MCF 10A (cell line): Measurements from ENCODE around the gene EDAR. TPM values are rescaled to one million over a fixed set of nuclear protein-coding genes. Genes with fewer than 3 reads are reported as not detected.

ENCODE experiments used
- BruUV-seq: library from RNA; stranded (reverse); fragments of 400-500 nt; replicated peaks from 2 replicates; lab custom pipeline; 2021; lab: Mats Ljungman, UMichigan
- CTCF ChIA-PET: fragments of 300-600 bp; sonication (Branson Sonifier 250); formaldehyde crosslinking; extraction: SDS; loops from one replicate; lab custom pipeline; 2021; ENCODE audit warnings: antibody characterized with exemption, inconsistent platforms; lab: Yijun Ruan, JAX
- POLR2A ChIA-PET: fragments of 300-600, 350-650 bp; sonication (Branson Sonifier 250); formaldehyde crosslinking; extraction: SDS; loops from one replicate; lab custom pipeline; 2020; ENCODE audit warnings: antibody characterized with exemption, inconsistent platforms; lab: Yijun Ruan, JAX
- DNase-seq: peaks from one replicate; pipeline ENCODE4 v3.0.0-alpha.2; 2018; ENCODE audit not compliant: unreplicated experiment
- H3K27ac Mint-ChIP-seq: one replicate; pipeline ENCODE4 v1.8.0; 2022; ENCODE audit warnings: mild to moderate bottlenecking, low read depth, mixed read lengths; ENCODE audit not compliant: unreplicated experiment
- H3K27me3 Mint-ChIP-seq: one replicate; pipeline ENCODE4 v1.8.0; 2022; ENCODE audit warnings: mixed read lengths; ENCODE audit not compliant: insufficient read depth, unreplicated experiment
- H3K36me3 Mint-ChIP-seq: one replicate; pipeline ENCODE4 v1.8.0; 2022; ENCODE audit warnings: mild to moderate bottlenecking, moderate library complexity, mixed read lengths; ENCODE audit not compliant: insufficient read depth, unreplicated experiment
- H3K4me1 Mint-ChIP-seq: one replicate; pipeline ENCODE4 v1.8.0; 2022; ENCODE audit warnings: mixed read lengths; ENCODE audit not compliant: insufficient read depth, unreplicated experiment
- H3K4me3 Mint-ChIP-seq: one replicate; pipeline ENCODE4 v1.8.0; 2022; ENCODE audit warnings: mild to moderate bottlenecking, moderate library complexity, mixed read lengths; ENCODE audit not compliant: unreplicated experiment
- H3K9me3 Mint-ChIP-seq: one replicate; pipeline ENCODE4 v1.8.0; 2022; ENCODE audit warnings: mixed read lengths; ENCODE audit not compliant: unreplicated experiment
- intact Hi-C: fragments of 100-400 bp; cut with micrococcal nuclease; formaldehyde crosslinking; loops from 2 replicates; pipeline ENCODE4 v1.14.1; 2022
- total RNA-seq: library from RNA; stranded (reverse); gene quantifications from 2 replicates; pipeline ENCODE4 v1.2.3, GENCODE V29; 2022
- TF ChIP-seq, protein P1 (sequence below): fragments of 200-600 bp; IDR thresholded peaks from one replicate; pipeline ENCODE4 v1.8.0; 2022; ENCODE audit warnings: antibody characterized with exemption, mild to moderate bottlenecking; ENCODE audit not compliant: unreplicated experiment

EDAR gene
- total RNA-seq, 1 experiment from 2014 or later: 0.14 TPM

DNA sequence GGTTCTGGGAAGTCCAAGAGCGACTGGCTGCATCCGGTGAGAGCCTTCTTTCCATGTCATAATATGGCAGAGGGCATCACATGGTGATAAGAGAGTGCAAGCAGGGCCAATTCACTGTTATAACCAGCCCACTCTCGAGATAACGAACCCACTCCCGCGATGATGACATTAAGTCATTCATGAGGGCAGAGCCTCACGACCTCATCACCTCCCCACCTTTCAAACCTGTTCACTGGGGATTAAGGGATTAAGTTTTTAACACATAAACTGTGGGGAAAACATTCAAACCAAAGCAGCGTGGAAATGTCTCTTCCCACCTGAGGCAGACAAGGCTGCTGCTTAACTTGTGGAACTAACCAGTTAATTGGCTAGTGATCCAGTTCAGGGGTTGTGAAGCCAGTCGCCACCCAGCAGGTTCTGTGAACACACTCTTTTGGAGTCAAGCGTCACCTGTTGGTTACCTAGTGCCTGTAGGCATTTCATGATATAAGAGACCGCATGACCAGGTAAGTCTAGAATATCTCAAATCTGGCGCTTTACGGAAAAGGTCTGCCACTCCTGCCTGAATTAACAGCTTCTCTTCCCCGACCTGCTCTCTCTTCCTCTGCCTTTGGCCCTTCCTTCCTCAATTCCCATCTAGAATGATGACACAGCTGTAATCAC lies 54.3 kb downstream of the EDAR start:
- no TSS peak for BruUV-seq
- DNase-seq: no peak
- Mint-ChIP-seq H3K4me1 (peaks cover 12% of the 10 kb centered on the region), H3K27me3 (peaks cover 10% of the 10 kb centered on the region), H3K36me3 (peaks cover 5% of the 10 kb centered on the region), H3K9me3 (no peaks in the 10 kb centered on the region), H3K4me3 (no peak overlapping the region), H3K27ac (no peak overlapping the region)
- CTCF ChIA-PET: interaction anchor here (1.1 kb wide), 1 partner anchor 54 kb away, joined by 7 read pairs; the partner anchor contains the start of gene EDAR
- POLR2A ChIA-PET: interaction anchor here (1.2 kb wide), 1 partner anchor 37 kb away, joined by 3 read pairs; no protein-coding TSS in a partner anchor
- TF ChIP-seq, protein P1, sequence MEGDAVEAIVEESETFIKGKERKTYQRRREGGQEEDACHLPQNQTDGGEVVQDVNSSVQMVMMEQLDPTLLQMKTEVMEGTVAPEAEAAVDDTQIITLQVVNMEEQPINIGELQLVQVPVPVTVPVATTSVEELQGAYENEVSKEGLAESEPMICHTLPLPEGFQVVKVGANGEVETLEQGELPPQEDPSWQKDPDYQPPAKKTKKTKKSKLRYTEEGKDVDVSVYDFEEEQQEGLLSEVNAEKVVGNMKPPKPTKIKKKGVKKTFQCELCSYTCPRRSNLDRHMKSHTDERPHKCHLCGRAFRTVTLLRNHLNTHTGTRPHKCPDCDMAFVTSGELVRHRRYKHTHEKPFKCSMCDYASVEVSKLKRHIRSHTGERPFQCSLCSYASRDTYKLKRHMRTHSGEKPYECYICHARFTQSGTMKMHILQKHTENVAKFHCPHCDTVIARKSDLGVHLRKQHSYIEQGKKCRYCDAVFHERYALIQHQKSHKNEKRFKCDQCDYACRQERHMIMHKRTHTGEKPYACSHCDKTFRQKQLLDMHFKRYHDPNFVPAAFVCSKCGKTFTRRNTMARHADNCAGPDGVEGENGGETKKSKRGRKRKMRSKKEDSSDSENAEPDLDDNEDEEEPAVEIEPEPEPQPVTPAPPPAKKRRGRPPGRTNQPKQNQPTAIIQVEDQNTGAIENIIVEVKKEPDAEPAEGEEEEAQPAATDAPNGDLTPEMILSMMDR: no peak
- intact Hi-C loops: no loop called here

DNA sequence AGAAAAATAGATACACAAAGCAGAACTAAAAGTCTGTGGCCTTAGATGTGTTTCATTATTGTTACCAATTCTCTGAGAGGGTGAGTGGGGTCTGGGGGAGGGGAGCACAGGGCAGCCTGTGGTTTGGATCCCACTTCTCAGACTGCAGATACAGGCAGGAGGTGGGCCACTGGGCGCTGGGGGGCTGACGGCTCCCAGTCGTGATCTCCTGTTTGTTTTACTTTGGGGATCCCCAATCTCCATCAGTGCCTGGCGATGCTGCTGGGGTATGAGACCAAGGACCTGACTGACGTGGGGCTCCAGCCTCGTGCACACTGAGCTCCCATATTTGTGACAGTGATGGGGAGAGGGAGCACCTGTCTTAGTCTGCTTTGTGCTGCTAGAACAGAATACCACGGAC lies 54.9 kb downstream of the EDAR start:
- H3K4me1 Mint-ChIP-seq: peaks cover 12% of the 10 kb centered on the region
- H3K36me3 Mint-ChIP-seq: peaks cover 5% of the 10 kb centered on the region
- no peak overlapping the region for H3K4me3 Mint-ChIP-seq
- TF ChIP-seq, protein P1: no peak
- POLR2A ChIA-PET: interaction anchor here (0.9 to 1.0 kb wide), 2 partner anchors 11 to 35 kb away, joined by 3 read pairs; no protein-coding TSS in a partner anchor
- peaks cover 10% of the 10 kb centered on the region for H3K27me3 Mint-ChIP-seq
- CTCF ChIA-PET: interaction anchor here (1.1 kb wide), 1 partner anchor 55 kb away, joined by 7 read pairs; the partner anchor contains the start of gene EDAR
- no peaks in the 10 kb centered on the region for H3K9me3 Mint-ChIP-seq
- intact Hi-C loops: no loop called here
- BruUV-seq: no TSS peak
- H3K27ac Mint-ChIP-seq: no peak overlapping the region
- DNase-seq: no peak

DNA sequence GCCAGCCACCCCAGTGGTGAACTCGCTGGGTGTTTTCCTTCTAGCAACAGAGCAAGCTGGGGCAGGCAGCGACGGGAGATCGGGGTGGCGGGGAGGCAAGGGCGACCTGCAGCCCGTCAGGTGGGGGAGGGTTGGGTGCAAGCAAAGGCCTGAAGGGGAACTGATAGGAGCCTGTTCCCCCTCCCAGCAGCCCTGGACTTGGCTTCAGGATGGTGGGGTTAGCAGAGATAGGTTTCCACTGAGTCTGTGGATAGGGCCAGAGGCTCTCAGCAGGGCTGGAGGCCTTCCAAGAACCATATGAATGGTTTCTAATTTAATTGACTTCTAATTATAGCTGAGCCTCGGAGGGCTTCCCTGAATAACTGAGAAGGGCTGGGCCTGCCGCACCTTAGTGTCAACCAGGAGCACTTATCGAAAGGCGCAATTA lies 55.3 kb downstream of the EDAR start:
- H3K9me3 Mint-ChIP-seq: no peaks in the 10 kb centered on the region
- TF ChIP-seq, protein P1: no peak
- BruUV-seq: no TSS peak
- no peak overlapping the region for H3K27ac Mint-ChIP-seq
- POLR2A ChIA-PET: interaction anchor here (0.9 to 1.0 kb wide), 2 partner anchors 11 to 35 kb away, joined by 3 read pairs; no protein-coding TSS in a partner anchor
- peaks cover 11% of the 10 kb centered on the region for H3K27me3 Mint-ChIP-seq
- intact Hi-C loops: no loop called here
- H3K36me3 Mint-ChIP-seq: peaks cover 5% of the 10 kb centered on the region
- CTCF ChIA-PET: interaction anchor here (0.6 kb wide), 1 partner anchor 62 kb away, joined by 6 read pairs; no protein-coding TSS in a partner anchor
- DNase-seq: peak; percentile 25
- H3K4me1 Mint-ChIP-seq: peaks cover 12% of the 10 kb centered on the region
- no peak overlapping the region for H3K4me3 Mint-ChIP-seq

GRCh38 chr2:108932736-108933332 lies 56.2 kb downstream of the EDAR start:
- TF ChIP-seq, protein P1: no peak
- peaks cover 20% of the 10 kb centered on the region for H3K27me3 Mint-ChIP-seq
- no peaks in the 10 kb centered on the region for H3K9me3 Mint-ChIP-seq
- DNase-seq: no peak
- ChIA-PET CTCF (interaction anchor here (0.6 kb wide), 2 partner anchors 63 to 577 kb away, joined by 3 to 6 read pairs; no protein-coding TSS in a partner anchor), POLR2A (no interaction called here)
- H3K4me1 Mint-ChIP-seq: peaks cover 12% of the 10 kb centered on the region
- intact Hi-C loops: no loop called here
- no peak overlapping the region for H3K4me3 Mint-ChIP-seq
- peaks cover 5% of the 10 kb centered on the region for H3K36me3 Mint-ChIP-seq
- no TSS peak for BruUV-seq
- H3K27ac Mint-ChIP-seq: no peak overlapping the region
